ENCODE data around the gene ENO2.

ENO2 gene

GRCh38 chr12:6932766-6933165 is 18.4 kb downstream of the ENO2 start:
- no peak for DNase-seq (ENCODE audit: low read depth)

GRCh38 chr12:6934110-6934509 is 19.7 kb downstream of the ENO2 start:
- no peak for DNase-seq (ENCODE audit: low read depth)

- DNase-seq (ENCODE audit: low read depth): no peak
These were observed 21.2 kb downstream of the ENO2 start for GRCh38 chr12:6935371-6936193.

- no peak for DNase-seq (ENCODE audit: low read depth)
These were observed 21.8 kb downstream of the ENO2 start for GRCh38 chr12:6936194-6936635.

GRCh38 chr12:6936636-6937480 is 22.5 kb downstream of the ENO2 start:
- no peak for DNase-seq (ENCODE audit: low read depth)

- peak; percentile 85 for DNase-seq (ENCODE audit: low read depth)
These were observed 23.3 kb downstream of the ENO2 start for GRCh38 chr12:6937481-6938352.

- DNase-seq (ENCODE audit: low read depth): no peak
These were observed 24.2 kb downstream of the ENO2 start for GRCh38 chr12:6938353-6939190.

GRCh38 chr12:6939191-6939540 is 24.8 kb downstream of the ENO2 start:
- DNase-seq (ENCODE audit: low read depth): no peak

GRCh38 chr12:6941267-6941666 is 26.9 kb downstream of the ENO2 start:
- no peak for DNase-seq (ENCODE audit: low read depth)

- no peak for DNase-seq (ENCODE audit: low read depth)
These were observed 27.4 kb downstream of the ENO2 start for GRCh38 chr12:6941782-6942181.

- DNase-seq (ENCODE audit: low read depth): no peak
These were observed 27.9 kb downstream of the ENO2 start for GRCh38 chr12:6942331-6942665.

GRCh38 chr12:6943389-6943721 is 29.0 kb downstream of the ENO2 start:
- DNase-seq (ENCODE audit: low read depth): no peak

GRCh38 chr12:6943722-6944380 is 29.5 kb downstream of the ENO2 start, which contains the start of the genes C12orf57 and RNU7-1:
TSS of gene C12orf57 (plus strand) at chr12:6944022. CDS start at chr12:6944122, 100 bp downstream.
TSS of gene RNU7-1 (plus strand) at chr12:6943816.
- DNase-seq (ENCODE audit: low read depth): peak; percentile 55

- peak; percentile 71 for DNase-seq (ENCODE audit: low read depth)
These were observed 30.2 kb downstream of the ENO2 start for GRCh38 chr12:6944381-6945186.

GRCh38 chr12:6945613-6946012 is 31.2 kb downstream of the ENO2 start:
- DNase-seq (ENCODE audit: low read depth): no peak

GRCh38 chr12:6946033-6946919 is 31.9 kb downstream of the ENO2 start:
- DNase-seq (ENCODE audit: low read depth): no peak

GRCh38 chr12:6946920-6947374 is 32.6 kb downstream of the ENO2 start:
- DNase-seq (ENCODE audit: low read depth): no peak

- no peak for DNase-seq (ENCODE audit: low read depth)
These were observed 33.2 kb downstream of the ENO2 start for GRCh38 chr12:6947615-6948014.
